HG03565 (cell line): ENCODE measurements around the gene FAM24A.
"Not testable (repeated sequence)": the region's sequence is repeated elsewhere in the genome, so short reads cannot be mapped to it uniquely, and the experiment has no call there.

Experiments
- ATAC-seq: cut with Tn5 transposase; IDR thresholded peaks from one replicate; pipeline ENCODE4 v1.9.1; 2021; ENCODE audit warnings: mild to moderate bottlenecking, moderate library complexity; ENCODE audit not compliant: unreplicated experiment

FAM24A gene, protein sequence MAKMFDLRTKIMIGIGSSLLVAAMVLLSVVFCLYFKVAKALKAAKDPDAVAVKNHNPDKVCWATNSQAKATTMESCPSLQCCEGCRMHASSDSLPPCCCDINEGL

DNA sequence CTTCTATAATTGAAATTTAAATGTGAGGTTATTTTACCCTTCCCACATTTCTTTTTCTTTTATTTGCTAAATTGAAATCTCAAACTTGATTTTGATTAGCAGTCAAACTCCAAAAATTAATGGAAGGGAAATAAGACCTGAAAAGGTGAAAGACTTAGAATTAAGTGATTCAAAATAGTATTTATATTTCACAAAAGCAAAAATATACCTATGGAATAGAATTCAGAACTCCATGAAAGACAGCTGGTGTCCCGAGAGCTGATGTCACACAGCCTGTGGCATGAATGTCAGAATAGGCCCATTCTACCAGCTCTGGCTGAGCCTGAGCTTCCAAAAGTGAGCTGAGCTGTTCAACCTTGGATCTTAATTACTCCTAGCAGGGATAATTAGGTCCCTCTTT, at the start of gene FAM24A:
FAM24A (plus strand) TSS at position 301 of the 400 bp plus-strand sequence. CDS start 1,025 bp downstream, outside the sequence.
- ATAC-seq: no peak

DNA sequence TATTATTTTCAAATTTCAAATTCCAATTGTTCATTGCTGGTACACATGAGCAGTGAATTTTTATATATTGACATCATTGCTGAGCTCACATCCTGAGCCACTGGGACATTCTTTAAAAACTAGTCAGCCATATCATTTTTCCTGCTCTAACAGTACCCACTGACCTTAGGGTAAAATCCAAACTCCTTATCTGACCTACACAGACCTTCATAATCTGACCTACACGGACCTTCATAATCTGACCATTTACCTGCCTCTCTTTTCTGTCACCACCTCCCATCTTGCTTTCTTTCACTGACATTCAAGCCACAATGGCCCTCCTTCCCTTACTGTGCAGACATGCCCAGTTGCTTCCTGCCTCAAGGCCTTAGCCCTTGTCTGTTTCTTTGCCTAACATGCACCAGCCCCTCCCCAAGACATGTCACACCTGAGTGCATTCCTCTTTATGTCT, 48.7 kb upstream of the FAM24A start:
- no peak for ATAC-seq

DNA sequence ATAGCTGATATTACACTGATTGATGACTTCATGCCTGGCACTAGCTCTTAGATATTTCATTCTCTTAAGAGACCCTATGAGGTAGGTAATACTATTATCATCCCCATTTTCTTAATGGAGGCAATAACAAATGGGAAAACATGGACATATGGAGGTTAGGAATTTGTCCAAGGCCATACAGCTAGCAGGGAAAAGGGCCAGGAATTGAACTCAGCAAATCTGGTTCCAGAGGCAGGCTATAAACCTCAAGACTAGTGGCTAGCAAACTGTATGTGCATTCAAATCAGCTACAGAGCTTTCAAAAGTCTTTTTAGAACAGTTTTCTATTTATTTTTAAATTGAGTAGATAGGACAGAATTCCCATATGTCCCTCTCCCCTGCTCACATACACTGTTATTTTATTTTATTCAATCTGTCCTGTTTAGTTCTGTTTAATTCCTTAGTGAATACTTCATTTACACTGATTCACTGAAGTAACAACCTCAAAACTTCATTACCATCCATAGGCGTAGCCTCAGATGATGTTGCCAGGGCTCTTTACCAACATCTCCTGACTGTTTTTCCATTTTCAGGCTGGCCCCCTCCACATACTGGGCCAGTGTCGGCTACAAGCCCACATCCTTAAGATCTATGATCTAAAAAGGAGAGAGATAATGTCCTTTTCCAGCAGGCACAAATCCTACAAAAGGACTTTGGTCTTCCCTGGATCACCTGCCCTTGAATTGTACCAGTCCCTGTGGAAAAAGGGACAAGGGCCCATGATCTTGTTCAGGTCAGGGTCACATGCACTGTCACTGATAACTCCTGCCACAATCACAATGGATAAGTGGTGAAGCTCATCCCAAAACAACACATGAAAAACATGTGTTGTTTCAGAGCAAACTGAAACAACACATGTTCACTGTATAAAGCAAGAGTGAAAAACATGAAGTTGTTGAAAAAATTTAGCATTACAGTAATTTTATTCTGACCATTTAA, 46.9 kb upstream of the FAM24A start:
- ATAC-seq: no peak

DNA sequence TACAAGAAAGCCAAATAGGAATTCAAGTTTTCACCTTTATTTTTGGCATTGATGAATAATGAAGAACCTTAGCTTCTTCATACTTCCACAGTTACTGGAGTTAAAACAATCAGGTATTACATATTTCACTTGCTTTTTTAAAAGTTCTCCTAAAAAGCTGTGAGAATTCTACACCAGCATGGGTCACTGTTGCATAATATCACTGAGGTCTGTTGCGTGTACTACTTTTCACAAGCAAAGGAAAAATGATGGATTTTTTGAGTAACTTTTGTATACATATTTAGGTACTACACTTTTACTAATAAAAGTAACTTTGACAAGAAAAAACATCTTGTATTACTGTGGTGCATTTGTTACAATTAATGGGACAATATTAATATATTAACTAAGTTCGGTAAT, 46.2 kb upstream of the FAM24A start:
- ATAC-seq: no peak

DNA sequence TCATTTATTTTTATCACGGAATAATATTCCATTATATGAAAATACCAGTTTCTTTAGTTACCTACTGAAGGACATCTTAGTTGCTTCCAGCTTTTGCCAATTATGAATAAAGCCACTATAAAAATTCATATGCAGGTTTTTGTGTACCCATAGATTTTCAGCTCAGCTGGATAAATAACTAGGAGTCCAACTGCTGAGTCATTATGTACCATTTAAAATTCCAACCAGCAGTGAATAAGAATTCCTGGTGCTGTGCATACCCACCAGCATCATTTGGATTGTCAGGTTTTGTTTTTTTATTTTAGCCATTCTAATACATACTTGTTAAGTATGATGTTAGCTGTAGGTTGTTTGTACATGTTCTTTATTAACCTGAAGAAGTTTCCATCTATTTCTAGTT, 45.5 kb upstream of the FAM24A start:
- no peak for ATAC-seq

DNA sequence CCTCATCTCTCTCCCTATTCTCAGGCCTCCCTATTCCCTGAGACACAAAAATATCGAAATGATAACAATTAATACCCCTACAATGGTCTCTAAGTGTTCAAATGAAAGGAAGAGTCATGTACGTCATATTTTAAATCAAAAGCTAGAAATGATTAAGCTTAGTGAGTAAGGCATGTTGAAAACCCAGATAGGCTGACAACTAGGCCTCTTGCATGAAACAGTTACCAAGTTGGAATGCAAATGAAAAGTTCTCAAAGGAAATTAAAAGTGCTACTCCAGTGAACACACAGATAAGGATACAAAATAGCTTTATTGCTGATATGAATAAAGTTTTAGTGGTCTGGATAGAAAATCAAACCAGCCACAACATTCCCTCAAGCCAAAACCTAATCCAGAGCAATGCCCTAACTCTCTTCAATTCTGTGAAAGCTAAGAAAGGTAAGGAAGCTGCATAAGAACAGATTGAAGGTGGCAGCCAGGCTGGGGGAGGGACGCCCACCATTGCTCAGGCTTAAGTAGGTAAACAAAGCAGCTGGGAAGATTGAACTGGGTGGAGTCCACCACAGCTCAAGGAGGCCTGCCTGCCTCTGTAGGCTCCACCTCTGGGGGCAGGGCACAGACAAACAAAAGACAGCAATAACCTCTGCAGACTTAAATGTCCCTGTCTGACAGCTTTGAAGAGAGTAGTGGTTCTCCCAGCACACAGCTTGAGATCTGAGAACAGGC, 43.5 kb upstream of the FAM24A start:
- not testable (repeated sequence) for ATAC-seq

DNA sequence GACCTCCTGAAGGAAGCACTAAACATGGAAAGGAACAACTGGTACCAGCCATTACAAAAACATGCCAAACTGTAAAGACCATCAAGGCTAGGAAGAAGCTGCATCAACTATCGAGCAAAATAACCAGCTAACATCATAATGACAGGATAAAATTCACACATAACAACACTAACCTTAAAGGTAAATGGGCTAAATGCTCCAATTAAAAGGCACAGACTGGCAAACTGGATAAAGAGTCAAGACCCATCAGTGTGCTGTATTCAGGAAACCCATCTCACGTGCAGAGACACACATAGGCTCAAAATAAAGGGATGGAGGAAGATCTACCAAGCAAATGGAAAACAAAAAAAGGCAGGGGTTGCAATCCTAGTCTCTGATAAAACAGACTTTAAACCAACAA, 41.6 kb upstream of the FAM24A start:
- not testable (repeated sequence) for ATAC-seq

DNA sequence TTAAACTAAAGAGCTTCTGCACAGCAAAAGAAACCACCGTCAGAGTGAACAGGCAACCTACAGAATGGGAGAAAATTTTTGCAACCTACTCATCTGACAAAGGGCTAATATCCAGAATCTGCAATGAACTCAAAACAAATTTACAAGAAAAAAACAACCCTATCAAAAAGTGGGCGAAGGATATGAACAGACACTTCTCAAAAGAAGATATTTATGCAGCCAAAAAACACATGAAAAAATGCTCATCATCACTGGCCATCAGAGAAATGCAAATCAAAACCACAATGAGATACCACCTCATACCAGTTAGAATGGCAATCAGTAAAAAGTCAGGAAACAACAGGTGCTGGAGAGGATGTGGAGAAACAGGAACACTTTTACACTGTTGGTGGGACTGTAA, 38.5 kb upstream of the FAM24A start:
- not testable (repeated sequence) for ATAC-seq

DNA sequence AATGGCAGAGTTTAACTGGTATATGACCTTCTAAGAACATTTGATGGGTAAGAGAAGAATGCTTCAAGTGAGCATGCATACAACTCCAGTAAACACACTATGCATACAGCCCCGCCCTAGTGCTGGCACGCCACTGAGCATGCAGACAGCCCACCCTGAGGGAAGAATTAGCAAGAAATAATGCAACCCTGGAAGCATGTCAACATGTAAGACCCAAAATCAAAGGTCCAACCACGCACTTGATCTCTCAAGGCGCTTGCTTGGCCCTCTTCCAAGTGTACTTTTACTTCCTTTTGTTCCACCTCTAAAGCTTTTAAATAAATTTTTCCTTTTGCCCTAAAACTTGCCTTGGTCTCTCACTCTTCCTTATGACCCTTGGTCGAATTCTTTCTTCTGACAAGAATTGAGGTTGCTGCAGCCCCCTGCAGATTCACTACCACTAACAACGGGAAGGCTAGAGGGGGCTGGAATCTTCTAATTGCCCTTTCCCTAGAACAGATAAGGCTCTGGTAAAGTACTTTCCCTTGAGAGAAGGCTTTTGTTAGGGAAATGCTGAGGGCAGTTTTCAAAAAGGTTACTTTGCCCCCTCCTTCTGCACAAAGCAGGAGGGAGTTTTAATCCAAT, 34.5 kb upstream of the FAM24A start:
- ATAC-seq: no peak

DNA sequence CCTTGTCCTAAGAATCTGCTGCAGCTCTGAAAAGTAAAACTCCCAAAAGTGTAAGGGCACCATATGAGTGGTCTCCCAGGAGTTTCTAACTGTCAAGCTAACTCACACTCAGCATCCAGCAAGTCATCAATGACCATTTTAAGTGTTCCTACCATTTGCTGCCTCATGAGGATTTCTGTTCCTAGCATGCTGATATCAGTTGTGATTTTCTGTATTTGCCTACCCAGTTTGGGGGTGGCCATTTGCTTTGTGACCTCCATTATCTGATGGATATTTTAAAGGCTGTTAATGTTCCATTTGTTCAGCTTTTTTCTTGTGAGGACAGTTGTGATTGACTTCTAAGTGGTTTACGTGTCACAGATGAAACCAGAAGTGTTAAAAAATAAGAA, 33.9 kb upstream of the FAM24A start:
- no peak for ATAC-seq

DNA sequence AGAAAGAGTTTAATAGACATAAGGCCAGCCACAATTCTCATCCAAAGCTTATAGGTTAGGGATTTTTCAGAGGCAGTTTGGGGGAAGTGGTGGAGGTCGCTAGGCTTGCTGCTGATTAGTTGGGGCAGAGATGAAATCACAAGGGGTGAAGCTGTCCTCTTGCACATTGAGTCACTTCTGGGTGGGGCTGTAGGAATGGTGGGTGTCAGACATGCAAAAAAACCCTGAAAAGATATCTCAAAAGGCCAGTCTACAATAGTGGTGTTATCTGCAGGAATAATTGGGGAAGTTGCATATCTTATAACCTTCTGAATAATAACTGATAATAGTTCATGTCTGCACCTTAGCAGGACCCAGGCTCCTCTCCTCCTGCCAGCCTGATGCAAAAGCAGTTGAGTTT, 33.1 kb upstream of the FAM24A start:
- no peak for ATAC-seq

DNA sequence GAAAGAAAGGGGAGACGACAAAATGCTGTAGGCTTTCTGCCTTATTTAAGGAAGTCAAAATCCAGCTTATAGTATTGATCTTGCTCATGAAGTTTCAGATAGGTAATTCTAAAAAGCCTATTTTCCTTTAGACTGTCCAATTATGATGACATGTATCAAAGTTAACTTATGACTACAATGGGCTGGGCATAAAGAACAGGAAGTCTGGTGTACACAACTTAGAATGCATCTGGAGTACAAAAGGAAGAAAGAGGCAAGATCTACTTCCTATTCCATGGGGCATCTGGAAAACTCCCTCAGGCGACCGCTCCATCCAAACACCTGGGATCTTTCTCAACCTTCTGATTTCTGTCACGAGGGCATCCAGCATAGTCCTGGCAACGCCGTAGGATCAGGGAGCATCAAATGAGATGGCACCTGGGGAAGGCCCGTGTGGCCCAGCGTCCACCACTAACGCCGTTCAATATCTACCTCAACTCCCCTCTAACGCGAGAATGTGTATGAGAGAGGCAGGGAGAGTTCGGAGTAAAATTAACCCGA, 31.5 kb upstream of the FAM24A start:
- no peak for ATAC-seq

DNA sequence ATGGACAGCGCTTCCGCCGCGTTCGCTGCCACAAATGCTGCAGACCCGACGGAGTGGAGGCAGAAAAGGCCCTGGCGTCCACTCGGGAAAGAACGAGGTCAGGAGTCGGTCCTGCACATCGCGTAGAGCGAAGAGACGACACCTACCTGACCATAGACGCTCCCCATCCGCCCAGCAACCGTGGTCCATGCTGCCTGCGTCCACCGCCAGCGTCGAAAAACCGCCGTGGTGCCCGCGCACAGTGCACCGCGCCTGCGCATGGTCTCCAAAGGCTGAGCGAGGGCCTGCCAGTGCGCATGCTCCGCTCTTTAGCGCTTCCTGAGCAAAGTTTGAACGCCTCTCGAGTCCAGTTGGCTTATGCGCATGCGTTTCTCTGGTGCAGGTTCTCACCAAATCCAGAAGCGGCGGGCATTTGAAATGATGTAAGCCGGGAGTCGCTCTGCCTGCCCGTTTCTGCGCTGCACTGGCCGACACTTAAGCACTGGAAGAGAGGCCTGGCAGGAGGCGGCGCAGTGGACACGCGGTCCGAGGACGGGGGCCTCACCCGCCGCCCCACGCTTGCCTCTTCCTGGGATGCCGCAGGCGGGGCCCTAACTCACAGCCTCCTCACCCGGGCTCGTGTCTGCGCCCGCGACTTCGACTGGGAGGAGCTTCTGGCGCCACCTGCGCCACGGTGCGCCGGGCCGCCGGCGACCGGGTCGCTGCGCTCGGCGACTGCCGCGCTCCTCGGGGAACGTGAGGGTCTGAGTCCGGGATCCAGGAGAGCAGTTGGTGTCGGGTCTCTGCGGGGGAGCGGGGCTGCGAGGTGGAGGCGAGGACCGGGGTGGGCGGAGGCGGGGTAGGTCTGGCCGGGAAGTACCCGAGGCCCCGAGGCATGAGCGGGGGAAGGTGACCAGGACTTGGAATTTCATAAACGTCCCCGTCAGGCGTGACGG, 30.8 kb upstream of the FAM24A start, which contains the start of gene FAM24B:
FAM24B (minus strand) TSS at position 243 of the 935 bp plus-strand sequence. CDS start 29,066 bp downstream, outside the sequence.
- peak; percentile 74 for ATAC-seq

DNA sequence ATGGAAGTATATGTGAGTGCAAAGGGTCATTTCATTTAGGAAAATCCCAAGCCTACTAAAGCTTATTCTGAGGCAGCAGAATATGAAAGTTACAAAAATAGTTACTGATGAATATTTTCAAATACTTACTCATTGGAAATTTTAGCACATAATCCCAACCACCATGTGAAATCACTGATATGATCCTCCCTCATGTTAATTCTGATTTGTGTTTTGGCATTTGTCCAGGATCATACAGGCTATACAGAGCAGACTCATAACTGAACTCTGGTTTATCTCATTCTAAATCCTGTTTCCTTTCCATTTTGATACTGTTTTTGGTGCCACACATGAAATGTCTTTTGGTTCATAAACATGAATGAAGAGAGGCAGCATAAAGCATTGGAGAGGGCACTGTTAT, 27.6 kb upstream of the FAM24A start:
- no peak for ATAC-seq

DNA sequence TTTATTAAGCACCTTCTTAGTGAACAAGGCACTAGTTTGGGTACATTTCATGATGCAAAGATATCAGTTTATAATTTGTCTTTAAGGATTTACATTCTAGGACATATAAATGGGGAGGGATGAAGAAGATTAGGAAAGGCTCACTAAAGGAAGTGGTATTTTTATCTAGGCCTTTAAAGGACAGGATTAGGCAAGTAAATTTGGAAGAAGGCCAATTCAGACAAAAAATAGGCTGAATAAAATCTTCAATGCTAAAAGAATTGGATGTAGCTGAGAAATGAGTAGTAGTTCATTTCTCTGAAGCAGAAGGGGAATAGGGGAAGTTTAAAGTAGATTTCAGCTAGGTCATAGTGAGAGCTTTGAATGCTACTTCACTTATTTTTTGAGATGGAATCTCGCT, 26.2 kb upstream of the FAM24A start:
- ATAC-seq: no peak

DNA sequence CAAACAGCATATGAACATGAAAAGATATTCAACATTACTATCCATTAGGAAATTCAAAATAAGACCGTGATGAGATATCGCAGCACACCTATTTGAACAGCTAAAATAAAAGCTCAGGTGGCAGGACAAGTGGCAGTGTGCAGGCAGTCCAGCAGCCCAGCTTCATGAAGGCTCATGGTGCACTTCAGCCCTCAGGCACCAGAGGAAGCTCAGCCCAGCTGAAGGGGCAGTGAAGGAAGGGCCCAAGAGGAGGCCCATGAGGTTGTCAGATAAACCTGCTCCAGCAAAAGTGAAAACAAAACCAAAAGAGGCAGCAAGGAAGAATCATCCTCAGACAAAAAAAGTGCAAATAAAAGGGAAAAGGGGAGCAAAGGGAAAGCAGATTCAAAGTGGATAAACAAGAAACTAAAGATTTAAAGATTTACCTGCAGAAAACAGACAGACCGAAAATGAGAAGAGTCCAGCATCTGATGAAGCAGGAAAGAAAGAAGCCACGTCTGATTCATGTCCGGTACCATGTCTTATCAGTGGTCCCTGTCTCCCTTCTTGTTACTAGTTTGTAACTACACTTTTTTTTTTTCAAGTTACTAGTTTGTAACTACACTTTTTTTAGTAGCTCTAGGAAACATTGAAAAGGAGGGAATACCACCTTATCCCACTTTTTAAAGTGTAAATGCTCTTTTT, 16.0 kb upstream of the FAM24A start:
- ATAC-seq: no peak

DNA sequence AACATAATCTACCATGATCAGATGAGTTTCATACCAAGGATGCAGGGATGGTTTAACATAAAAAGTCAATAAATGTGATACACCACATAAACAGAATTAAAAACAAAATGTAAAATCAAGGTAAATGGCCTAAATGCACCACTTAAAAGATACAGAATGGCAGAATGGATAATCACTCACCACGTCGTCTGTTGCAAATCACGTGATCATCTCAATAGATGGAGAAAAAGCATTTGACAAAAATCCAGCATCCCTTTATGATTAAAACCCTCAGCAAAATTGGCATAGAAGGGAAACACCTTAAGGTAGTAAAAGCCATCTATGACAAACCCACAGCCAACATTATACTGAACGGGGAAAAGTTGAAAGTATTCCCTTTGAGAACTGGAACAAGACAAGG, 6.5 kb upstream of the FAM24A start:
- ATAC-seq: not testable (repeated sequence)

DNA sequence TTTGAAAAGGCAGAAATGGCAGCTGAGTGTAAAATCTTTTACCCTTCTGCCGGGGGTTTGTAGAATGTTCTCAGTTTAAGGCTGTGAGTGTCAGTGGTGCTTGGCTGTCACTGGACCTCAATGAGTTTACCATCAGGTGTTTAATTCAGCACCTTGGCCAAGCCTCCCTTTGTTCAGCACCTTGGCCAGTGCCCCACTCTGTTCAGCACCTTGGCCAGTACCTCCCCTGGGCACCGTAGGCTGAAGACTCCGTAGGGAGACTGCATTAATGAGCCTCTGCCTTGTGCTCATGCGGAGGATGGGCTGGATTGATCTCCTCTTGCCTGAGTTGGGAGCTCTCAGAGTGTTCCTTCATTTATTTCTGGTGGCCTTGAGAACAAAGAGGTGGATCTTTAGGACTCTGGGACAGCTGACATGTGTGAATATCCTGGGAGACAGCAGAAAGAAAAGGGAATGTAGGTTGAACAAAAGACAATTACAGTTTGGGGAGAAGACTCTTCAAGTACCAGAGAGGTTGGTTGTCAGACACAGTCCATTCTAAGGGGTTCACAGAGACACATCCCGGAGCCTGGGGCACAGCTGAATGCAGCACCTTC, 1.6 kb downstream of the FAM24A start:
- no peak for ATAC-seq

DNA sequence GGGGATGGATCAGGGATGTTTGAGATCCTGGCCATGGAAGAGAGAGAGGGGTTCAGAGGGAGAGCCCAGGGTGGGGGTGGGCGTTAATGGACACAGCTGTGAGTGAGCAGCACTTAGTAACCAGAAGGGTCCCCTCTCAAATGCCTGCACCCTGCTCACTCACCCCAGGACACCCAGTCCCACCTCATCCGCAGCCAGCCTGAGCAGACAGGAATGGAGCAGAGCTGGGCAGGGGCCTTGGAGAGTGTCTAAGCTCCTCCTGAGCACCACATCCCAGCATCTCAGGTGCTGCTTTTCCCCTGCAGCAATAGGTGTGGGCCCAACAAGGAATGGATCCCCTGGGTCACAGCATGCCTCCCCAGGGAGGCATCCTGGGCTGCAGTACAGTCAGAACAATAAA, 5.3 kb downstream of the FAM24A start:
- ATAC-seq: no peak
